GM12874 (cell line): Measurements from ENCODE around the gene PYROXD2.

Experiments
- TF ChIP-seq, protein P1 (sequence below): IDR thresholded peaks from 2 replicates; pipeline ENCODE4 v1.5.1; 2011; ENCODE audit warnings: low read depth, mild to moderate bottlenecking, control low read depth, low read length, moderate library complexity; ENCODE audit not compliant: insufficient read depth

PYROXD2 gene

GRCh38 chr10:98340940-98341310 is 74.1 kb downstream of the PYROXD2 start:
- TF ChIP-seq, protein P1, sequence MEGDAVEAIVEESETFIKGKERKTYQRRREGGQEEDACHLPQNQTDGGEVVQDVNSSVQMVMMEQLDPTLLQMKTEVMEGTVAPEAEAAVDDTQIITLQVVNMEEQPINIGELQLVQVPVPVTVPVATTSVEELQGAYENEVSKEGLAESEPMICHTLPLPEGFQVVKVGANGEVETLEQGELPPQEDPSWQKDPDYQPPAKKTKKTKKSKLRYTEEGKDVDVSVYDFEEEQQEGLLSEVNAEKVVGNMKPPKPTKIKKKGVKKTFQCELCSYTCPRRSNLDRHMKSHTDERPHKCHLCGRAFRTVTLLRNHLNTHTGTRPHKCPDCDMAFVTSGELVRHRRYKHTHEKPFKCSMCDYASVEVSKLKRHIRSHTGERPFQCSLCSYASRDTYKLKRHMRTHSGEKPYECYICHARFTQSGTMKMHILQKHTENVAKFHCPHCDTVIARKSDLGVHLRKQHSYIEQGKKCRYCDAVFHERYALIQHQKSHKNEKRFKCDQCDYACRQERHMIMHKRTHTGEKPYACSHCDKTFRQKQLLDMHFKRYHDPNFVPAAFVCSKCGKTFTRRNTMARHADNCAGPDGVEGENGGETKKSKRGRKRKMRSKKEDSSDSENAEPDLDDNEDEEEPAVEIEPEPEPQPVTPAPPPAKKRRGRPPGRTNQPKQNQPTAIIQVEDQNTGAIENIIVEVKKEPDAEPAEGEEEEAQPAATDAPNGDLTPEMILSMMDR, result 0 out of 2 replicates have a peak, but pooled peaks have one; percentile 9

- TF ChIP-seq, protein P1, result no peak
These were observed 74.6 kb downstream of the PYROXD2 start for GRCh38 chr10:98340261-98340939.

GRCh38 chr10:98339799-98340198 is 75.2 kb downstream of the PYROXD2 start:
- TF ChIP-seq, protein P1, result no peak

- TF ChIP-seq, protein P1, result no peak
These were observed 76.1 kb downstream of the PYROXD2 start for GRCh38 chr10:98338896-98339295.

- TF ChIP-seq, protein P1, result no peak
These were observed 76.7 kb downstream of the PYROXD2 start for GRCh38 chr10:98338318-98338717.

- TF ChIP-seq, protein P1, result no peak
These were observed 77.5 kb downstream of the PYROXD2 start for GRCh38 chr10:98337484-98337883.
